ENCODE results near the gene NPNT.

Gene NPNT

GRCh38 chr4:105972946-105973621 lies 77.8 kb downstream of the NPNT start:
- no peak for DNase-seq

- DNase-seq: no peak
These were observed 81.6 kb downstream of the NPNT start for GRCh38 chr4:105976915-105977314.

GRCh38 chr4:105978684-105979296 lies 83.5 kb downstream of the NPNT start:
- DNase-seq: no peak

- DNase-seq: no peak
These were observed 84.2 kb downstream of the NPNT start for GRCh38 chr4:105979506-105979905.

- no peak for DNase-seq
These were observed 93.4 kb downstream of the NPNT start for GRCh38 chr4:105988671-105989070.

GRCh38 chr4:105989485-105990242 lies 94.4 kb downstream of the NPNT start:
- DNase-seq: no peak

- DNase-seq: no peak
These were observed 95.7 kb downstream of the NPNT start for GRCh38 chr4:105990933-105991332.

GRCh38 chr4:105991726-105992125 lies 96.5 kb downstream of the NPNT start:
- DNase-seq: no peak

GRCh38 chr4:105992641-105993305 lies 97.5 kb downstream of the NPNT start:
- no peak for DNase-seq

GRCh38 chr4:105994061-105994460 lies 98.8 kb downstream of the NPNT start:
- no peak for DNase-seq

- DNase-seq: no peak
These were observed 99.7 kb downstream of the NPNT start for GRCh38 chr4:105994841-105995501.

GRCh38 chr4:105996845-105997244 lies 101.6 kb downstream of the NPNT start:
- DNase-seq: no peak

GRCh38 chr4:105998171-105999063 lies 103.1 kb downstream of the NPNT start:
- no peak for DNase-seq

GRCh38 chr4:106002994-106003393 lies 107.7 kb downstream of the NPNT start:
- no peak for DNase-seq

- DNase-seq: no peak
These were observed 115.5 kb downstream of the NPNT start for GRCh38 chr4:106010761-106011160.

- no peak for DNase-seq
These were observed 116.1 kb downstream of the NPNT start for GRCh38 chr4:106011387-106011786.

- no peak for DNase-seq
These were observed 122.7 kb downstream of the NPNT start for GRCh38 chr4:106017975-106018374.

GRCh38 chr4:106019771-106020170 lies 124.5 kb downstream of the NPNT start:
- no peak for DNase-seq

Data from activated CD4-positive, alpha-beta T cell treated with anti-CD3 and anti-CD28 coated beads for 48 hours (primary cell).